A549 (cell line): ENCODE data around the gene BRD1.

ENCODE experiments used
- ATOH8 ChIP-seq: fragments of 250-450 bp; sonication (Bioruptor Pico); IDR thresholded peaks from 2 replicates; pipeline ENCODE4 v1.5.0; 2020; ENCODE audit warnings: low read depth, mild to moderate bottlenecking, moderate library complexity
- CBX2 ChIP-seq: fragments of 200-600 bp; sonication (generic); IDR thresholded peaks from 2 replicates; pipeline ENCODE4 v1.6.1; 2016; ENCODE audit warnings: low read depth, mild to moderate bottlenecking, borderline replicate concordance
- CBX8 ChIP-seq: fragments of 200-600 bp; sonication (generic); IDR thresholded peaks from 2 replicates; pipeline ENCODE4 v1.6.1; 2016
- CHD2 ChIP-seq: fragments of 150-350 bp; IDR thresholded peaks from 2 replicates; pipeline ENCODE4 v1.6.1; 2014; ENCODE audit warnings: low read length; ENCODE audit not compliant: partially characterized antibody
- CTCF ChIP-seq: fragments of >200 bp; sonication (Bioruptor Twin); formaldehyde crosslinking; IDR thresholded peaks from 3 replicates; pipeline ENCODE4 v1.5.1; 2016
- EHMT2 ChIP-seq: fragments of 200-600 bp; sonication (generic); IDR thresholded peaks from 2 replicates; pipeline ENCODE4 v1.6.1; 2016; ENCODE audit warnings: antibody characterized with exemption, low read depth, mild to moderate bottlenecking, moderate library complexity
- NFE2L2 ChIP-seq: fragments of 150-350 bp; conservative IDR thresholded peaks from 2 replicates; pipeline ENCODE4 v1.6.1; 2014; ENCODE audit warnings: low read length
- NR3C1 ChIP-seq: fragments of >200 bp; sonication (Bioruptor Twin); formaldehyde crosslinking; IDR thresholded peaks from 3 replicates; pipeline ENCODE4 v1.6.1; 2017
- POLR2A ChIP-seq: IDR thresholded peaks from 2 replicates; pipeline ENCODE4 v1.6.1; 2012; ENCODE audit warnings: mild to moderate bottlenecking, low read length
- POLR2AphosphoS2 ChIP-seq: conservative IDR thresholded peaks from 2 replicates; pipeline ENCODE4 v1.6.1; 2012; ENCODE audit warnings: low read length, improper control_type of control experiment, inconsistent platforms
- TFCP2L1 ChIP-seq: fragments of 250-450 bp; sonication (Bioruptor Pico); IDR thresholded peaks from 2 replicates; pipeline ENCODE4 v1.5.0; 2021; ENCODE audit warnings: mild to moderate bottlenecking
- ZFP36 ChIP-seq: fragments of 450-650 bp; IDR thresholded peaks from 2 replicates; pipeline ENCODE4 v1.6.1; 2014; ENCODE audit warnings: borderline replicate concordance; ENCODE audit not compliant: partially characterized antibody
- TF ChIP-seq, protein P1 (sequence below): IDR thresholded peaks from 2 replicates; pipeline ENCODE4 v1.6.1; 2012

DNA sequence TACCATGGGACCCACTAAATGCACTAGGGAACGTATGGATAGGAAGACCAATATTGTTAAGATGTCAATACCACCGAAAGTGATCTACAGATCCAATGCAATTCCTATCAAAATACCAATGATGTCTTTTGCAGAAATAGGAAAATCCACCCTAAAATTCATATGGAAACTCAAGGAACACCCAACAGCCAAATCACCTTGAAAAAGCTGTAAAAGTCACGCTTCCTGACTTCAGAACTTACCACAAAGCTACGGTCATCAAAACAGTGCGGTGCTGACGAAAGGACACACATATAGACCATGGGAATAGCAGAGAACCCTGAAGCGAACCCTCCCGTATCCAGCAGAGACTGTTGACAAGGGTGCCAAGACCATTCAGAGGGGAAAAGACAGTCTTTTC, 20.5 kb downstream of the BRD1 start:
- TF ChIP-seq POLR2AphosphoS2, result no peak
- TF ChIP-seq CTCF, result no peak
- TF ChIP-seq CBX8, result no peak
- no peak for TF ChIP-seq NFE2L2
- no peak for TF ChIP-seq ATOH8 (CRISPR knock-in tag)
- TF ChIP-seq POLR2A, result no peak
- TF ChIP-seq, protein P1, sequence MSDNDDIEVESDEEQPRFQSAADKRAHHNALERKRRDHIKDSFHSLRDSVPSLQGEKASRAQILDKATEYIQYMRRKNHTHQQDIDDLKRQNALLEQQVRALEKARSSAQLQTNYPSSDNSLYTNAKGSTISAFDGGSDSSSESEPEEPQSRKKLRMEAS, result no peak
- TF ChIP-seq NR3C1, result no peak
- TF ChIP-seq CHD2, result no peak
- no peak for TF ChIP-seq EHMT2
- no peak for TF ChIP-seq ZFP36
- no peak for TF ChIP-seq CBX2
- no peak for TF ChIP-seq TFCP2L1
